ENCODE measurements around the gene NAA10.
A peak's percentile ranks its signal among the peaks of the same experiment; 100 is the strongest.

Gene NAA10

DNA sequence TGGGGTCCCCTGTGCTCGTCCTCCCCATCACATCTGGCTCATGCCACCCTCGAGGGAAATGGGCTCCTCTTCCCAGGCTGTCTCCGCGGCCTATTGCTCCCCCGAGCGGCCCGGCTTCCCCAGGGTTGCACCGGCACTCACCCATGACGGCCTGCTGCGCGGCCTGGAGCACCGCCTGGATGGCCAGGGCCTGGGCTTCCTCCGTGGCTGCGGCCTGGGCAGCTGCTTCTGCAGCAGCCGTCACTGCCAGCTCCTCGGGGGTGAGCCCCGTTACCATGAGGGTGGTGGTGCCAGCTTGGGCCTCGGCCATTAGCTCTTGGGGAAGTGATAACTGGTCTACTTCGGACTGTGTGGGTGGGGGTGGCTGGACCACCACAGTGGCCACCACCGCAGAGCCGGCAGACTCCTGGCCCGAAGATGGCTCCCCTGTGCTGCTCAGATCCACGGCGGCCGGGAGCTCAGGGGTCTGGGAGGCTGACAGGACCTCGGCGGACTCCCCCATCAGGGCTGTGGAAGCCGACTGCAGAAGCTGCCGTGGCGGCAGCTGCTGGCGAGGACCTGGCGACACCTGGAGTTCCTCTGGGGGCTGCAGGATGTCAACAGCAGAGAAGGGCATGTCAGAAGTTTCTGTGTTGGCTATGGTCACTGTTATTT is 17.7 kb upstream of the NAA10 start:
- no peak for DNase-seq
- in situ Hi-C loops (cut with HindIII; ENCODE audit: low pct_ligation_motif_present, low pct_unique_long_range_greater_than_20kb, low sequenced_read_pairs): no loop called here

- in situ Hi-C loops (cut with HindIII; ENCODE audit: low pct_ligation_motif_present, low pct_unique_long_range_greater_than_20kb, low sequenced_read_pairs): no loop called here
- no peak for DNase-seq
These were observed 17.0 kb upstream of the NAA10 start for GRCh38 chrX:153951683-153952372.

- no peak for DNase-seq
- in situ Hi-C loops (cut with HindIII; ENCODE audit: low pct_ligation_motif_present, low pct_unique_long_range_greater_than_20kb, low sequenced_read_pairs): no loop called here
These were observed 15.3 kb upstream of the NAA10 start for GRCh38 chrX:153950127-153950526.

DNA sequence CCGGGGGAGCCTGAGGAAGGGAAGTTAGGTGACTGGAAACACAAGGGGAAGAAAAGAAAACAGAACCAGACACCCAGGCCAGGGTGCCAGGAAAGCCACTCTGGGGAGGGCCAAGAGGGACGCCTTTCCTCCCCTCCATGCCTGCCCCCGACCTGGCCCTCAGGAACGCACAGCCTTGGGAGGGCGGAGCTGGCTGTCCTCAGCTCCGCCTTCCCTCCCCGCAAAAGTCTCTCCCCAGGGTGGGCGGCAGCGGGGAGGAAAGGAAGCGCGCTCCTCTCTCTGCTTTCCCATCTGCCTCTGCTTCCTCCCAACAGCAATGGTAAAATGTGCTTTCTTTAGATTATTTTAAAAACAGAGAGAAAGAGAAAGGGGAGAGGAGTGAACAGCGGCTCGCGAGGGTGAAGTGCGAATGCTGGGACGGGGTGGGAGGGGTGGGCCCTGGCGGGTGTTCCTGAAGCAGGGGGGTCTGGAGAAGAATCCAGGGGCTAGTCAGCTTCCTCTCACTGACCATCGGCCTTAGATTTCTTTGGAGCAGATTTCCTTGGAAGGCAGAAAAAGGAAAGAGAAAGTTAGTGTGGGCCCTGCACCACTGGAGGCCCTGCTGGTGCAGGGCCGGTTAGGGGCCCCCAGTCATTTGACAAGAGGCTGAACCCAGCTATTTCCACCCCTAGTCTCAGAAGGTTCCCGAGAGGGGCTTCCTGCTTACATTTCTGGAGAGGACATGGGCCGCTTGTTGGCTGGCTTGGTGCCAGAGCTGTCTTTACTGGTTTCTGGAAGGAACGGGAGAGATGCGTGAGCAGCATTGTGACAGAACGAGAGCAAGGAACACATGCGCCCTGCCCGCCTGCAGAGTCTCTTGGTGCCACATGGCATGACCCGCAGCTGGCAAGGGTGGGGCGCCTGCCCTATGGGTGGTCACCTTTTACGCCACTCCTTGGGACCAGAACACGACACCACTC is 14.3 kb upstream of the NAA10 start:
- DNase-seq: no peak
- in situ Hi-C loops (cut with HindIII; ENCODE audit: low pct_ligation_motif_present, low pct_unique_long_range_greater_than_20kb, low sequenced_read_pairs): no loop called here

DNA sequence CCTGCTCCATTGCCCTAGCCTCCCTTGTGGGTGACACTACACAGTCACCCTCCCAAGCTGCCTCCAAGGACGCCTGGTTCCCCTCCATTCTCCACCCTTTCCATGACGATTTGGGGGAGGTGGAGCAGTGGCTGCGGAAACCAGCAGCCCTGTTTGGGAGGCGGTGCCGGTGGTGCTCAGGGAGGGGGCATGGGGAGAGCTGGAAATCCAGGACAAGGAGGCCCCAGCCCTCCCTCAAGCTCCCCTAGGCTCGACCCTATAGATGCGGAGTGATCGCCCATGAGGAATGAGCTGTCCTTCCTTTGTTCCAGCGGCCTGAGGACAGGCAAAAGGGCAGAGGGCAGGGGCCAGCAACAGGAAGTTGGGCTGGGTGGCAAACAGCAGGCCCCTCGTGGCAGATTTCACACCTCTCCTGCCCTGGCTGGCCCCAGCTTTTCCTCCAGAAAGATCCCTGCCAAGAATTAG is 13.2 kb upstream of the NAA10 start:
- no peak for DNase-seq
- in situ Hi-C loops (cut with HindIII; ENCODE audit: low pct_ligation_motif_present, low pct_unique_long_range_greater_than_20kb, low sequenced_read_pairs): no loop called here

- peak; percentile 73 for DNase-seq
- in situ Hi-C loops (cut with HindIII; ENCODE audit: low pct_ligation_motif_present, low pct_unique_long_range_greater_than_20kb, low sequenced_read_pairs): no loop called here
These were observed 12.4 kb upstream of the NAA10 start for GRCh38 chrX:153947009-153947769.

DNA sequence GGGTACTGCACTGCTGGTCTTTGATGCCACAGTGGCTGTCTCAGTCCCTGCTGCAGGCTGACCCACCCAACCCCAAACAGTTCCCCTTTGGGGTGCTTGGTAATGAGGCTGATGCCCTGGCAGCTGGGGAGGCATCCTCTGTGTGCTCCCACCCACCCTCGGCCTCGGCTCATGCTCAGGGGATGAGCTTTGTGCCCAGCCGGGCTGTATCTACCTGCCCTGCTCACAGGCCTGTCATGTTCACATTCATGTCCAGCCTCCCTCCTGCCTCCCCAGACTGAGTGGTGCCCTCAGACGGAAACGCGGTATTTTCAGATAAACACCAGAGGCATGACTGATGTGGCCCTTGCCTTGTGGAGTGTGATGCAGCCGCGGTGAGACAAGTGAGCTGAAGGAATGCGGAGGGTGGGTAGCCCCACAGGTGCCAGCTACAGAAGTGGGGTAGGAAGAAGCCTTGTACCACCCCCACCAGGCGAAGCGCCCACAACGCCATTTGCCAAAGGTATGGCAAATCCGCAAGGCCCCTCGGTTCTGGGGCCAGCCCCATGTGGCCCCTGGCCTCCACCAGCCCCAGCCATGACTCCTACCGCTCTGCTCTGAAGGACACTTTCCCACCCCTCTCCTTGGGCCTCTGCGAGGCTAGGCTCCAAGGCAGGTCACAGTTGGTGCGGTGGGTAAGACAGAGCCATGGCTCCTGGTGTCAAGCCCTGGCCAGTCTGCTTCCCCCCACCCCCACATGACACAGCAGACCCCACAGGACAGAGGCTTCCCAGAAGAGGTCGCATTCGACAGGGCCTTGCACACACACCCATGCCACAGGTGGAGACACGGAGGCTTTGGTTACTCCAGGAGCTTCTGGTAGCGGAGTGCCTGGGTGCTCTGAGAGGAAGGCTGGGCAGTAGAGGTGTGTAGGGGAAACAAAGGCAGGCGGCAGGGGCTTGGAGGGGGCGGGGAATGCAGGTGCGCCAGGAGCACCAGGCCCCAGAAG is 11.4 kb upstream of the NAA10 start:
- no peak for DNase-seq
- in situ Hi-C loops (cut with HindIII; ENCODE audit: low pct_ligation_motif_present, low pct_unique_long_range_greater_than_20kb, low sequenced_read_pairs): no loop called here

DNA sequence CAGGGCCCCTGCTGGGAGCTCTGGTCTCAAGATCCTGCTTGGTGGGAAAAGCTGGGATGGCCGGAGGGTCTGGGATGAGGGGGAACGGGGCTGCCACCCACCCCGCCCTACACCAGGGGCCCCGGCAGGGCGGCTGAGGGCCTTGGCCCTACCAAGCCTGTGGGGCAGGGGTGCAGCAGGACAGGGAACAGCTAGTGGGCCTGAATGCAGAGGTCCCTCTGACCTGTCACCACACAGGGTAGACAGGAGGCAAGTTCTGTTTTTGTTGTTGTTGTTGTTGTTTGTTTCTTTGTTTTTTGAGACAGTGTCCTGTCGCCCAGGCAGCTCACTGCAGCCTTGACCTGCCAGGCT is 9.9 kb upstream of the NAA10 start:
- DNase-seq: no peak
- in situ Hi-C loops (cut with HindIII; ENCODE audit: low pct_ligation_motif_present, low pct_unique_long_range_greater_than_20kb, low sequenced_read_pairs): no loop called here

- DNase-seq: no peak
- in situ Hi-C loops (cut with HindIII; ENCODE audit: low pct_ligation_motif_present, low pct_unique_long_range_greater_than_20kb, low sequenced_read_pairs): no loop called here
These were observed 9.4 kb upstream of the NAA10 start, which contains the start of gene RENBP for GRCh38 chrX:153944140-153944799. RENBP (minus strand) TSS chrX:153944643; CDS start chrX:153944610, 33 bp downstream.

- in situ Hi-C loops (cut with HindIII; ENCODE audit: low pct_ligation_motif_present, low pct_unique_long_range_greater_than_20kb, low sequenced_read_pairs): no loop called here
- DNase-seq: no peak
These were observed 6.8 kb upstream of the NAA10 start for GRCh38 chrX:153941336-153942252.

- in situ Hi-C loops (cut with HindIII; ENCODE audit: low pct_ligation_motif_present, low pct_unique_long_range_greater_than_20kb, low sequenced_read_pairs): no loop called here
- DNase-seq: no peak
These were observed 4.7 kb upstream of the NAA10 start for GRCh38 chrX:153939573-153939972.

DNA sequence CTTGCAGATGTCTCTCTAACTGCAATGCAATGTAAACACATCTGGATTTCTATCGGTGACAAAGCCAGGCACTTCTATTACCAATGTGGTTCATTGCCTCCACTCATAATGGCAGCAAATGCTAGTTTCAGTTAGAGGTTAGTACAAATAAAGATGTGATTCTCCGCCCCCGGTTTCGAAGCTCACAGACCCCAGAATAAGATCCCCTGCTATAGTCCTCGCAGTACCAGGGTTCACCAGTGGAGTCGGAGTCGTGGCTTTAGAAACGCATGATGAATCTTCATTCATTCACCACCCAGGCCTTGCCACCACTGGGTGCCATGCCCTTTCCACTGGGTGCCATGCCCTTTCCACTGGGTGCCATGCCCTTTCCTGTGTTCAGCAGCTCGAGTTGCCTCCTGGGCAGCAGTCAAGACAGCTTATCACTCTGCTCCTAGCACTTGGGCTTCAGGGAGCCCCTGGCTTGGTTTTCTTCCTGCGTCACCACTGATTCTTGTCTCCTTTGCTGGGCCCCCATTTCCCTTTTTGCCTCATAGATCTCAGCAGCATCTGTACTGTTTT is 3.5 kb upstream of the NAA10 start:
- in situ Hi-C loops (cut with HindIII; ENCODE audit: low pct_ligation_motif_present, low pct_unique_long_range_greater_than_20kb, low sequenced_read_pairs): no loop called here
- DNase-seq: no peak

GRCh38 chrX:153937056-153937455 is 2.2 kb upstream of the NAA10 start:
- no peak for DNase-seq
- in situ Hi-C loops (cut with HindIII; ENCODE audit: low pct_ligation_motif_present, low pct_unique_long_range_greater_than_20kb, low sequenced_read_pairs): no loop called here

DNA sequence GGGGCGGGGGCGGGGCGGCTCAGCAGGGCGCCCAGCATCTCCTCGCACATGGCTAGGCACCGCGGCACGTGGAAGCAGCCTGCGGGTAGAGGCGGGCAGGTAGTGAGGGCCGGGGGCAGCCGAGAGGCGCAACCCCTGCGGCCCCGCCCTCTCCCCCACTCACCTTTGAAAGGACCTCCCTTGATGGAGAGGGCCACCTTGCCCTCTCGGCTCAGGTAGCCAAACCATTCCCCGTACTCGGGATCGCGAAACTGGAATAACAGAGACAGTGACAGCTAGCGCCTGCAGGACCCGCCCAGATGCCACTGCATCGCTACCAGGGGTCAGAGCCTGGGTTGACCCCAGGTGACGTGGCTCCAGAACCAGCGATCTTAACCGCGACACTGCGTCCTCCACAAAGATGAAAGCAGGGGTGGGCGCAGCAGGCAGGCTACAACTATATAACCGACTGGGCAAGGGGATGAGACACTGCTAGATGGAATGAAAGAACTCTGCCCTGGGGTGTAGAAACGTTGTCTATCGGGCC is 552 bp upstream of the NAA10 start:
- in situ Hi-C loops (cut with HindIII; ENCODE audit: low pct_ligation_motif_present, low pct_unique_long_range_greater_than_20kb, low sequenced_read_pairs): no loop called here
- DNase-seq: no peak

GRCh38 chrX:153934148-153934761 is 582 bp downstream of the NAA10 start:
- no peak for DNase-seq
- in situ Hi-C loops (cut with HindIII; ENCODE audit: low pct_ligation_motif_present, low pct_unique_long_range_greater_than_20kb, low sequenced_read_pairs): no loop called here

Data from ACHN (cell line).